ENCODE data around the gene TFR2.

DNA sequence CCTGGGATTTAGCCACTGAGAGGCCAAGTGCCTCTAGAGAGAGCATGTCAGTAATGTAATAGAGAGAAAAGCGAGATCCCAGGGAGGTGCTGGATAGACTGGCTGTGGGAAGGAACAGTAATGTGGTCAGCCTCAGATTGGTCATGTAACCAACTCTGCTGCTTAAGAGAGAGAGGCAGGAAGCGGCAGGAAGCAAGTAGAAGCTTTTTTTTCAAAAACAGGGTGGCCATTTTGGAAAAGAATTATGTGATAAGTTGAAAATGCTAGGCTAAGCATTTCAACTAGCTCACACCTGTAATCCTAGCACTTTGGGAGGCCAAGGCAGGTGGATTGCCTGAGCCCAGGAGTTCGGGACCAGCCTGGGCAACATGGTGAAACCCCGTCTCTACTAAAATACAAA is 42.9 kb downstream of the TFR2 start:
- TF ChIP-seq, protein P1, sequence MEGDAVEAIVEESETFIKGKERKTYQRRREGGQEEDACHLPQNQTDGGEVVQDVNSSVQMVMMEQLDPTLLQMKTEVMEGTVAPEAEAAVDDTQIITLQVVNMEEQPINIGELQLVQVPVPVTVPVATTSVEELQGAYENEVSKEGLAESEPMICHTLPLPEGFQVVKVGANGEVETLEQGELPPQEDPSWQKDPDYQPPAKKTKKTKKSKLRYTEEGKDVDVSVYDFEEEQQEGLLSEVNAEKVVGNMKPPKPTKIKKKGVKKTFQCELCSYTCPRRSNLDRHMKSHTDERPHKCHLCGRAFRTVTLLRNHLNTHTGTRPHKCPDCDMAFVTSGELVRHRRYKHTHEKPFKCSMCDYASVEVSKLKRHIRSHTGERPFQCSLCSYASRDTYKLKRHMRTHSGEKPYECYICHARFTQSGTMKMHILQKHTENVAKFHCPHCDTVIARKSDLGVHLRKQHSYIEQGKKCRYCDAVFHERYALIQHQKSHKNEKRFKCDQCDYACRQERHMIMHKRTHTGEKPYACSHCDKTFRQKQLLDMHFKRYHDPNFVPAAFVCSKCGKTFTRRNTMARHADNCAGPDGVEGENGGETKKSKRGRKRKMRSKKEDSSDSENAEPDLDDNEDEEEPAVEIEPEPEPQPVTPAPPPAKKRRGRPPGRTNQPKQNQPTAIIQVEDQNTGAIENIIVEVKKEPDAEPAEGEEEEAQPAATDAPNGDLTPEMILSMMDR (IDR thresholded peaks at IDR 0.05) = no peak
- no peak for TF ChIP-seq EZH2 (IDR thresholded peaks at IDR 0.05; ENCODE audit: borderline replicate concordance, insufficient read depth, low read depth, low read length, poor library complexity, severe bottlenecking)

Data from B cell (primary cell).